NCI-H524 treated with DMSO at 0.1 percent for 48 hours (cell line): ENCODE data around the gene CHN2.
"Not testable (repeated sequence)": the region's sequence is repeated elsewhere in the genome, so short reads cannot be mapped to it uniquely, and the experiment has no call there.

Source experiments
- DNase-seq: peaks from one replicate; lab custom pipeline; 2025; lab: John Stamatoyannopoulos, UW

Gene CHN2

DNA sequence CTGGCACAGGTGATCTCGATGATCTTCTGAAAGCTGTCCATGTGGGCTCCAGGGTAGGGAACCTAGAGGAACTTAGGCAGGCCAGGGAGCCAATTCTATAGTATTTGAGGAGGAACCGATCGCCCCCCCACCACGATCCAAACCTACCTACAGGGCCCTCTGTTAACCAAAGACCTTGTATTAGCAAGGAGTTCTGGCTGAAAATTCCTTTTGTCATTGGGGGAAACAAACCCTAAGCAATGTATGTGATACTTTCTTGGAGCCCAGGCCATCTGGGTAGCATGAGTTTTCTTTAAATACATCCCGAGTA, 62.1 kb downstream of the CHN2 start:
- DNase-seq = no peak

GRCh38 chr7:29258951-29259350, 64.4 kb downstream of the CHN2 start:
- DNase-seq = no peak

- no peak for DNase-seq
Measured at GRCh38 chr7:29262191-29262917, 67.8 kb downstream of the CHN2 start.

DNA sequence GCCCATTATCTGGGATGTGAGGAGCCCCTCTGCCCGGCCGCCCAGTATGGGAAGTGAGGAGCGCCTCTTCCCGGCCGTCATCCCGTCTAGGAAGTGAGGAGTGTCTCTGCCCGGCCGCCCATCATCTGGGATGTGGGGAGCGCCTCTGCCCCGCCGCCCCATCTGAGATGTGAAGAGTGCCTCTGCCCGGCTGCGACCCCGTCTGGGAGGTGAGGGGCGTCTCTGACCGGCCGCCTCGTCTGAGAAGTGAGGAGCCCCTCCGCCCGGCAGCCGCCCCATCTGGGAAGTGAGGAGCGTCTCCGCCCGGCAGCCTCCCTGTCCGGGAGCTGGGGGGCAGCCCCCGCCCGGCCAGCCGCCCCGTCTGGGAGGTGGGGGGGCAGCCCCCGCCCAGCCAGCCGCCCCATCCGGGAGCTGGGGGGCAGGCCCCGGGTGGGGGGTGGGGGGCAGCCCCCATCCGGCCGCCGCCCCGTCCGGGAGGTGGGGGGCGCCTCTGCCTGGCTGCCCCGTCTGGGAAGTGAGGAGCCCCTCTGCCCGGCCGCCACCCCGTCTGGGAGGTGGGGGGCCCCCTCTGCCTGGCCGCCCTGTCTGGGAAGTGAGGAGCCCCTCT, 69.1 kb downstream of the CHN2 start:
- not testable (repeated sequence) for DNase-seq

- no peak for DNase-seq
Measured at GRCh38 chr7:29265208-29265923, 70.8 kb downstream of the CHN2 start.

DNA sequence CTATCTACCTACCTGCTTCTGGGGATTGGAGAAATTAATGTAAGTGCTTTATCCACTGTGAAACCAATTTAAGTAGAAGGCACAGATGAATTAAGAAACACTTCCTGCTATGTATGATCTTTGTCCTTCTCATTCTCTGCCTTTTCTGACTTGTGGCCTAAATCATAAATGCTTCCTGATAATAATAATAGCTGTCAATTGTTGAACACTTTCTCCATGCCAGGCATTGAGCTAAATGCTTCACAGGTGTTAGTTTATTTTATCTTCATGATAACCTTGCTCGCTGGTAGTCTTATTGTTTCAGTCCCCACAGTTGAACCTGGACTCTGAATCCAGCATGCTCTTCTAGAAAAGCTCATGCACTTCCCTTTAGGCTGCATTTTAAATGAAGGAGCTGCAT, 75.4 kb downstream of the CHN2 start:
- DNase-seq = no peak

- no peak for DNase-seq
Measured at GRCh38 chr7:29270594-29271318, 76.2 kb downstream of the CHN2 start.

DNA sequence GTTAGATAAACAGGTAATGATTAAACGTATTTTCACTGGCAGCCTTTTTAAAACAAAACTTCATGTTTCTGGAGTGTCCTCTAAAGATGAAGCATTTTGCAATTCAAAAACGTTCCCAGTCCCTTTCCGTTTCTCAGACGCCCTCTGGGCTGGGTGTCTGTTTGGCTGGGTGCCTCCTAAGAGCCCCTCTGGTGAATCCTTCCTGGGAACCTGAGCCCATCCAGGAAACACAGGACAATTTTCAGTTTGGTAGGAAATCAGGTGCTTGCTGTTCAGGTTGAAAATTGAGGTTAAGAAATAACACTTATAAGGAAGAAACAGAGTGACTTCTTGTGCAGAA, 76.7 kb downstream of the CHN2 start:
- DNase-seq = no peak

GRCh38 chr7:29272057-29272456, 77.5 kb downstream of the CHN2 start:
- no peak for DNase-seq

DNA sequence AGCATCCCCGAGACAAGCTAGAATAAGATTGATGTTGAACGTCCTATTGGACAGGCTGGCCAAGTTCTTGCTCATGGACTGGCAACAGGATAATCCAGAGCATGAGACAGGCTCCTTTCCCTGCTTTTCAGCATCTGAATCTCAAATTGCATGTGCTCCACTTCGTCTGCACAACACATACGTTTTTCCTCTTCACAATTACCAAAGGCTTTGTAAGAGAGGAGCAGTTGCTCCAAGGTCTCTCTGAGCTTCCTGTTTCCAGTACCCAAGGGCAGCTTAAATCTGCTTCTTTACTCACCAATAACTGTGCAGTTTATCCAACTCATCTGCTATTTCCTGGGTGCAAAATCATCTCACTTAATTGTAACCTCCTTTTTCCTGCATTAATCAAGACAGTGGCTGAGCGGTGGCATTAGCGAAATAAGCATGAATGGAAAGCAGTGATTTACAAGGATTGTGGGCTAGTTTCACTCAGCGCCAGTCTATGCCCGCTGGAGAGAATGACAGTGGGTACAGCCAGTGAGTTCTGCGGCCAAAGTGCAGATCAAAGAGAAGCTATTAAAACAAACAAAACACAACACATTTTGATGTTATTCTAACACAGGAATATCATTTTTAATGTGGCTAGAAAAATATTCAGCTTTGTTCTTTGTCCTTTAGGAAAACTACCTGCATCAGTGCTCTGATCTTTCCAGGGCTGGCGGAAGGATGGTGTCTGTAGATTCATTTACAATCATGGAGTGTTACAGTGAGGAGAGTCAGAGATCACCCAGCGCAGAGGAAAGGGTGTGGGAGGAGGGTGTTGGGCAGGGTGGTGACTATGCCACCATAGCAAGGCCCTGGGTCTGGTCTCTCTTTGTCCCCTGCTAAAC, 79.8 kb downstream of the CHN2 start:
- DNase-seq = no peak

- no peak for DNase-seq
Measured at GRCh38 chr7:29275018-29275318, 80.4 kb downstream of the CHN2 start.

DNA sequence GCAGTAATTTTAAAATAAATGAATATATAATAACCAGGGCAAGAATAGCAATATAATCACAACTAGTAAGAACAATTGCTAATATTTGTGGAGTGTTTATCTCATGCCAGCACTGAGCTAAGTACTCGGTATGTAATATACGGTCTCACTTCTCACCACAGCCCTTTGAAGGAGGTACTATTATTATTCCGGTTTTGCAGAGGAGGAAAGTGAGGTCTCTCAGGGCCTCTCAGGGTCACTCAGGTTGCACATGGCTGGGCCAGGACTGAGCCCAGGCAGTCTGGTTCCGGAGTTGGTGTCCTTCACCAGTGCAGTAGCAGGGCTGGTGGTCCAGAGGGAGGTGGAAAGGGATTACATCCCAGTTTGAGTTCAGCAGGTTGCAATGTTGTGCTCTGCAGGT, 80.9 kb downstream of the CHN2 start:
- DNase-seq = no peak

DNA sequence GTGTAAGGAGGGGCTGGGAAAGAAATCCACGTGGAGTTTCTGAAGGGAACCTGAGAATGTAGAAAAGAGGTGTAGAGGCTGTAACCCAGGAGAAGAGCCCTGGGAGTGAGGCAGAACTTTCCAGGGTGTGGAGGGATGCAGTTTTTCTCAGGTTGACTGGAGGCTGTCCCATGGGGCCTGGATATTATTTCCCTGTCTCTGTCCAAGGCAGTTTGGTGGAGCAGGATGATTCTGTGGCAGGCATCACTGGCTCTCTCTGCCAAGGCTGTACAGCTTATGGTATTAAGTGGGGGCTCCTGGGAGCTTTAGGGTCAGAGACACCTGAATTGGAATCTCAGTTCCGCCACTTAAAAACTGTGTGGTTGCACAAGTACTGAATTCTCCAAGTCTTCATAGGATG, 81.6 kb downstream of the CHN2 start:
- no peak for DNase-seq

DNA sequence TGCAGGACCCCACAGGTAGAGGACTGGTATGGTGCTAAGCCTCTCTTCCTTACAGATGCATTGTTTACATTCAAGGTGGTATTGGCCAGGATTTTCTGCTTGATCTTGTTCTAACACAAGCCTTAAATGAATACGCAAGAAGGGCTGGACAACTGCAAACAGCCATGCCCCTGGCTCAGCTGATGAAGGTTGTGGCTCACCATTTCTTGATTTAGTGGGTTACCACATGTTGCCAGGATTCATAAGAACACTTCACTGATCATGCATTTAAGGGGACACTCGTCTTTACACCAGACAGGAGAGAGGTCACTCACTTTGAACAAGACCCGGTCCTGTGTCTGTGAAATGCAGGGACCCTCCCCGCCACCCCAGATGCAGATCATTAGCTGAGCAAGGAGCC, 82.2 kb downstream of the CHN2 start:
- no peak for DNase-seq

GRCh38 chr7:29277436-29278215, 83.1 kb downstream of the CHN2 start:
- no peak for DNase-seq

DNA sequence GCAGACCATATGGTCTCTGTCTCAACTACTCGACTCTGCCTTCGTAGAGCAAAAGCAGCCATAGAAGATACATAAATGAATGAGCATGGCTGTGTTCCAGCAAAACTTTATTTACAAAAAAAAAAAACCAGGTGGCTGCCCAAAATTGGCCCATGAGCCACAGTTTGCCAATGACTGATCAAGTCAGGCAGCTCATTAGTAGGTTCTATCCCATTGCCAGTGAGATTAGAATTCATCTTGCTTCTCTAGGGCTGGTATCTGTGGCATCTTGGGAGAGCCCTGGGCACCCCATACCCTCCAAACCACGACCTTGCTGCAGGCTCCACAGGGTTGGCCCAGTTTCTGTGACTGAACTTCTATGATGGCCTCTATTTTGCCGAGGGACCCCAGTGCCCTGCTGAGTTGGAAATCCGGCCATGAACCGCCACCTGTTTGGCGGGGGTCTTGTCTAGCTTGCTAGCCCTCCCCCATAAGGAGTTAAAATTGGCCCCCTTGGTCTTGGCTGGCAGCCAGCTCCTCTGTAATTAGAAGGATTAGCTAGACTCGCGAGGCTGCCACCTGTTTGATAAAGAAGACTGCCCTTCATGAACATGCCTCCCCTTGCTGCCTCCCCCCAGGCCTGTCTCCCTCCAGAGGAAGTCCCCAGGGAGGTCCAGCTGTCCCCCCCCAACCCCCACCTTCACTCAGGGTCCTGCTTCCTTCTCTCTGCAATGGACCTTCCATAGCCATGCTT, 83.9 kb downstream of the CHN2 start:
- peak; percentile 55 for DNase-seq

GRCh38 chr7:29281782-29282541, 87.4 kb downstream of the CHN2 start:
- DNase-seq = no peak

DNA sequence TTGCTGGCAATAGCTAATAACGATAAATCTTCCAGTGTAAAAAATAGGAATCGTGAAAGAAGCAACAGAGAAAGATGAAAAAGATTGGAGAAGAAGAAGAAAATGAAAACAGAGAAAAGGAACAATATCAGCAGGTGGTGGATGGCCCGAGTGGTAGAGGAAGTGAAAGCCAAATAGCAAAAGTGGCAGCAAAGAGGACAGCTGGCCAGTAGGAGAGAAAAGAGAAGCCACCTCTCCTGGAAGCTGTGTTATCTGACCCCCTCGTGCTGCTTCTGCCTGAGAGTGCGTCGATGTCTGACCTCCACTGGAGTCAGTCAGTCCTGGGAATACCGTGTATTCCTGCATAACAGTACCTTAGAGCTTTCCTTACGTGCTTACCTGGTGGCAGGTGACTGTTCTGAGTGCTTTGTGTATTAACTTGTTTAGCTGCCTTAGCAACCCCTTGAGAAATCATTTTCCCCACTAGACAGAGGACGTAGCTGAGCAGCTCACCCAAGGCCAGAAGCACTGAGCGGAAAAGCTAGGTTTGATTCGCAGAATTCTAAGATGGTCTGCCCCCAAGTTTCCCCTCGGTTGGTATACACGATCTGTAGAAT, 88.3 kb downstream of the CHN2 start:
- DNase-seq = no peak

GRCh38 chr7:29284696-29285443, 90.3 kb downstream of the CHN2 start:
- DNase-seq = no peak
